GM18873 (cell line): Measurements from ENCODE around the gene CRYBB1.
A peak's percentile ranks its signal among the peaks of the same experiment; 100 is the strongest.

Experiments used
- ATAC-seq: cut with Tn5 transposase; IDR thresholded peaks from one replicate; pipeline ENCODE4 v1.9.1; 2021; ENCODE audit warnings: mild to moderate bottlenecking, moderate library complexity, moderate number of reproducible peaks; ENCODE audit not compliant: unreplicated experiment, low FRiP score

CRYBB1 gene

DNA sequence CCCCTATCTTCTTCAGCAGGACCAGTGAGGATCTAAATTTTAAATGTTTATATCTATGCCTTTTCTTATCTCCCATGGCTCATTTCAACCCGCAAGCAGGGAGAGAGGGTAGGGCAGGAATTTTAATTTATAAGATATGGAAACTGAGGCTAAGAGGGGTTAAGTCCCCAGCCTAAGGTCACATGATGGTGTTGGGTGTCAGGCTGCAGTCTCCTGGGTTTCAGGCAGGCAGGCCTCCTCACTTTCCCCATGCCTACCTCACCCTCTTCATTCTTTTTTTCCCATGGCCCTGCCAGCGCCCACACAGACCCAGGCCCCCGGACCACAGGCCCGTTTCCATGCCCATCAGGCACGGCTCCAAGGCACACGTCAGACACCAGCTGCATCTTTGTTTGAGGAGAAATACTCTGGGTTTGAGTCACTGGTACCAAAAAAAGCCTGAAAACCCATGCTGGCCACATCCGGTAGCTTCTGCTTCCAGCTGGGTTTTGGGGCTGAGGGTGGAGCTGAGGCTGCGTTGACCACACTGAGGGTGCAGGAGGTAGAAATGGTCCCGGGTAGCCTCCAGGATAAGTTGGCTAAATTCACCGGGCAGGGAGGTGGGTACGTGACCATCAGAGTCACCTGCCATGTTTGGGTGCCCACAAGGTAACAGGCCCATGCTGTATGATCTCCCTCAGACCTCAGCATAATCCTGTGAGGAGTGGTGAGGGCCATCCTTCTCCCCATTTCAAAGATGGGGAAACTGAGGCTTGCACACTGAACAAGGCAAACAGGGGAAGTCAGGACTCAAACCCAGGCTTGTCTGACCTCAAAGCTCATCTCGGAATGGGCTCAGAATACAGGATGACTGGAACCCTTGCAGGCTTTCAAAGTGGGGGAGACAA lies 7.5 kb downstream of the CRYBB1 start:
- peak; percentile 70 for ATAC-seq

GRCh38 chr22:26609287-26609686 lies 8.5 kb downstream of the CRYBB1 start:
- no peak for ATAC-seq

DNA sequence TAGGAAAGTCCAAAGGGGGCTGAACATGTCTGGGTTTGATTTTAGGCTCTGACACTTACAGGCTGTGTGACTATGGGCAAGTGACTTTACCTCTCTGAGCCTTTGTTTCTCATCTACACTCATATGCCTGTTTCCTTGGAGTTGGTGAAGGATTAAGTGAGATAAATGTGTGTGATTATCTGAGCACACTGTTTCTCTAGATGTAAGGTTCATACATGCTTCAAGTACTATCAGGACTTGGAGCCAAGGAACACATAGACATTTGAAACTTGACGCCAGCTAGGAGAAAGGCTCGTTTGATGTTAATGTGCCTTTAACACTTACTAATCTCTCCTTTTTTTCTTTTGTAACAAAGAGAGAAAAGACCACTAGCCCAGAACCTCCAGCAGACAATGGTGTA lies 9.7 kb downstream of the CRYBB1 start:
- no peak for ATAC-seq

- ATAC-seq, result no peak
Measured at GRCh38 chr22:26606611-26607010, 11.2 kb downstream of the CRYBB1 start.

DNA sequence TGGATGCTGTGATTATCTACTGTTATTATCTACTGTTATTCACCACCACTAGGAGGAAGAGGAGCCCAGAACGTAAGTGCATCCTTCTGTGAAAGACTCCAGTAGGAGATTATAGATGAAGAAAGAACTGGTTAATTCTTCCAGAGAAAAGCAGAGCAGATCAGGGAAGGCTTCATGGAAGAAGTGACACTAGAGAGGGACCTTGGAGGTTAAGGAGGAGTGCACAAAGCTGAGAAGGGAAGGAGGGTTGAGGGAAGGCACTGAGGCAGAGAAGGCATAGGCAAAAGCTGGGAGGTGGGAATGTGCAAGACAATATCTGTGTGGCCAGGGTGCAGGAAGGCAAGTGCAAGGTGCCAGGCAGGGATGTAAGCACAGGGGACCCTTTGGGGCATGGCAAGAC lies 13.5 kb downstream of the CRYBB1 start:
- no peak for ATAC-seq

DNA sequence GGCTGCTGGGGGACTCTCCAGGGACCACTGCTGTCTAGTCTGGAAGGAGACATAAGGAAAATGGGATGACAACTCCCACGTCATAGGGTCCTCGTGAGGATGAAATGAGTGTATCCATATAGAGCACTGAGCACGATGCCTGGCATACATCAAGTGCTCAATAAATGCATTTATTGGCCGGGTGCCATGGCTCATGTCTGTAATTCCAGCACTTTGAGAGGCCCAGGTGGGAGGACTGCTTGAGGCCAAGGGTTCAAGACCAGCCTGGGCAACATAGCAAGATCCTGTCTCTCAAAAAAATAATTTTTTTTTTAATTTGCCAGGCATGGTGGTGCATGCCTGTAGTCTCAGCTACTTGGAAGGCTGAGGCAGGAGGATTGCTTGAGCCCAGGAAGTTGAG lies 15.7 kb downstream of the CRYBB1 start:
- no peak for ATAC-seq

DNA sequence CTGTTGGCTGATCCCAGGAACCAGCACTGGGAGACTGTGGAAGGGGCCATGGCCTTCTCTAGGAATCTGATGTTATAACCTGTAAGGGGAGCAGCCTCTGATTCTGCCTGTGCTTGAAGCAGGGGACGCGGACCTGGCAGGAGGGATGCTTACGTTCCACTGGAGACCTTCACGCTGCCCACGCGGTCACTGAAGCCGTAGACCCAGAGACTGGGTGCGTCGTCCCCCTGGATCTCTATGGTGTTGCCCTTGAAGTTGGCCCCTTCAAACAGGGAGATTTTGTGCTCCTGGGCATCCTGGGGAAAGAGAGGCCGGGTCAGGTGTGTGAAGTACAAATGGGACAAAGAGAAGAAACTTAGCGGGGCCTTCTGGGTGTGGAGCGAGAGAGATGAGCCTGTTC lies 16.1 kb downstream of the CRYBB1 start:
- no peak for ATAC-seq

GRCh38 chr22:26599505-26599904 lies 18.3 kb downstream of the CRYBB1 start:
- no peak for ATAC-seq

- no peak for ATAC-seq
Measured at GRCh38 chr22:26597480-26597879, 20.3 kb downstream of the CRYBB1 start.

GRCh38 chr22:26597026-26597425 lies 20.8 kb downstream of the CRYBB1 start:
- ATAC-seq, result no peak

DNA sequence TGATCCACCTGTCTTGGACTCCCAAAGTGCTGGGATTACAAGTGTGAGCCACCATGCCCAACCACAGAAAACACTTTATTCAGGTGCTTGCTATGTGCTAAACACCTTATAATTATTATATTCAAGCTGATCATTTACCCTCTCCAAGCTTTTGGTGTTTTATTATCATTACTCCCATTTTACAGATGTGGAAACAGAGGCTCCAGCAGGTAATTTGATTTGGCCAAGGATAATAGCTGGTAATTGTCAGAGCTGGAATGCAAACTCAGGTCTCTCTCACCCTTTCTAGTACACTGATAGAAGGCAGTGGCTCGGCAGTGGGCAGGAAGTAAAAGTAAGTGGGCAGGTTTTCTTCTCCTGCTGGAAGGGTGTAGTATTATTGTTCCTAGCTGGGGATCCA lies 24.1 kb downstream of the CRYBB1 start:
- no peak for ATAC-seq

DNA sequence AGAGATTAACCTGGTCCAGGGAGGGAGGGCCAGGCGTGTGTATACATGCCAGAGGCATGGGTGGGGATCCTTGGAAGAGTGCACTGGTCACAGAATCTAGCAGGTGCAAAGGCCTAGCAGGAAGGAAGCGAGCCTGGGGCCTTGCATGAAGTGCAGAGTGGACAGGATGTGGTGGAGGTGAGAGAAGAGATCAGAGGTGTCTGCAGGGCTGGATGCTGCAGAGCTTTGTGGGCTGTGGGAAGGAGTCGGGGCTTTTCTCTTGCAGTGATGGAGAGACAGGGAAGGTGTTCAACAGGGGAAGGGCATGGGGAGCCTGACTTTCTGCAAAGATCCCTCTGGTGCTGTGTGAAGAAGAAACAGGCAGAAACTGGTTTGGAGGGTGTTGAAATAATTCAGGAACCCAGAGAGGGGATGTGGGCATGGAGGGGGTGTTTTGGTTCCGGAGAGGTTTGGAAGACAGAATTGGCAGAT lies 25.4 kb downstream of the CRYBB1 start:
- no peak for ATAC-seq

DNA sequence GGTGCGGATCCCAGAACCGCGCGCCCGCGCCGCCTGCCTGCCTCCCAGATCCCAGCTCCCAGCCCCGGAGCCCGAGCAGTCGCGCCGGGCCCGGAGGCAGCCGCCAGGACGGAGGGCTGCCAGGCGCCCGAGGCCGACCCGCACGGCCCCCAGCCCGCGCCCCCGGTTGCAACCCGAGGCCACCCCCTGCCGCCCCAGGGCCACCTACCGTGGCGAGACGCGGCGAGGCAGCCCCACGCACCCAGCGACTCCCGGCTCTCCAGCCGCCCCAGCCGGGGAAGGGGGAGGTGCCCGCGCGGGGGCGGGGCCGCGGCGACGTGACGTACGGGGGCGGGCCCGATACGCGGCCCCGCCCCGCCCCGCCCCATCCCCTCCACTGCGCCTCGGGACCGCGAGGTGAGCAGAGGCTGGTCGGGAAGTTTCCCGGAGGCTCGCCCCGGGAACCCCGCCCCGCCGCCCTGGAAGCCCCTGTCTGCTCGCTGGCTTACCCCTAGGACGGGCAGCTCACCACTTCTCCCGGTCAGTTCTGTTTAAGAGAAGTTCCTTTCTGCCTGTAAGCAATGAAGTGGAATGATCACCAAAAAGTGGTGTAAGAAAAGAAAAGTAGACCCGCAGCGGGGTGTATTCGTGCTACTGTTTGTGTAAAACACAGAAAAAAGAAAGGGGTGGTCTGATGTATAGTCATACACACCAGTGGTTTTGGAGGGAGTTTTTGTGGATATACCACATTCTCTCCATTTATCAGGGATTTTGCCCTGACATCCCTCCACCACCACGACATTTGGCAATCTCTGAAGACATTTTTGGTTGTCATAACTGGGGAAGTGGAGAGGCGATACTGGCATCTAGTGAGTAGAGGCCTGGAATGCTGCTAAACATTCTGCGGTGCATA lies 27.7 kb downstream of the CRYBB1 start, which contains the start of gene TPST2:
TSS of gene TPST2 (minus strand) at position 288 of the 892 bp plus-strand sequence. CDS start 48,502 bp downstream, outside the sequence.
- no peak for ATAC-seq

DNA sequence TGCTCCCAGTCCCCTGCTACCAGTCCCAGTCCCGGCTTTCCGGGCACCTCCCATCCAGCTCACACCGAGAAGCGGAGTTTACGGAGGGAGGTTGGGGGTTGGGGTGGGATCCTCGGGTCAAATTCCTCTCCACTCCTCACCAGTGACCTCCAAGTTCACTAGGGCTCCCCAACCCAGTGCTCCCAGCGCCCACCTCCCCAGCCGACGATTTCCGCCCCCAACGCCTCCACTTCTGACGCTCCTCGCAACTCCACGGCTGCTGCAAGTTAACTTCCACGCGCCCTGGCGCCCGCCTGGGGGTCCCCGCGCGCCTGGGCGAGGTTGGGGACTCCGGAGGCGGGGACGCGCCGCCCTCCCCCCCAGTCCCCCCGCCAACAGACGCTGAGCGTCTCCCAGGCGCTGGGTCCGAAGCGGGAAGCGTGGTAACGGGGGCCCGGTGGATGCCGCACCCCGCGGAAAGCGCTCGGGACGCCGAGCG lies 28.4 kb downstream of the CRYBB1 start:
- ATAC-seq, result no peak

GRCh38 chr22:26588729-26589366 lies 29.0 kb downstream of the CRYBB1 start:
- ATAC-seq, result no peak

DNA sequence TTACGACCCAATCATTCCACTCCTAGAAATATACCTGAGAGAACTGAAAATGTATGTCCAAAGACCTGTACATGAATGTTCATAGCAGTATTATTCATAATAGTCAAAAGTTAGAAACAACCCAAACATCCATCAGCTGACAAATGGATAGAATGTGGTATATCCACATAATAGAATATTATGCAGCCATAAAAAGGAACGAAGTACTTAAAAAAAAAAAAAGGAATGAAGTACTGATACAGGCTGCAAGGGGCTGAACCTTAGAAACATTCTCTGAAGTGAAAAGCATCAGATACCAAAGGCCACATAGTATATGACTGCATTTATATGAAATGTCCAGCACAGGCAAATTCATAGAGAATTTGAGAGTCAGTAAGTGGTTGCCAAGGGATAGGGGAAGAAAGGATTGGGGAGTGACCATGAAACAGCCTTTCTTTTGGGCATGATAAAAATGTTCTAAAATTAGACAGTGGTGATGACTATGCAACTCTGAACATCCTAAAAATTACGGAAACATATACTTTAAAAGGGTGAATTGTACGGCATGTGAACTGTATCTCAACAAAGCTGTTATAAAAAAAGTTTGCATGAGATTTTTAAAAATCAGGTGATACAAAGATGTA lies 29.7 kb downstream of the CRYBB1 start:
- no peak for ATAC-seq

- ATAC-seq, result no peak
Measured at GRCh38 chr22:26586556-26587325, 31.1 kb downstream of the CRYBB1 start.

GRCh38 chr22:26585104-26585790 lies 32.6 kb downstream of the CRYBB1 start:
- ATAC-seq, result no peak

- no peak for ATAC-seq
Measured at GRCh38 chr22:26584010-26584409, 33.8 kb downstream of the CRYBB1 start.
